ENCODE data around the gene TAS1R2.

The TAS1R2 gene

DNA sequence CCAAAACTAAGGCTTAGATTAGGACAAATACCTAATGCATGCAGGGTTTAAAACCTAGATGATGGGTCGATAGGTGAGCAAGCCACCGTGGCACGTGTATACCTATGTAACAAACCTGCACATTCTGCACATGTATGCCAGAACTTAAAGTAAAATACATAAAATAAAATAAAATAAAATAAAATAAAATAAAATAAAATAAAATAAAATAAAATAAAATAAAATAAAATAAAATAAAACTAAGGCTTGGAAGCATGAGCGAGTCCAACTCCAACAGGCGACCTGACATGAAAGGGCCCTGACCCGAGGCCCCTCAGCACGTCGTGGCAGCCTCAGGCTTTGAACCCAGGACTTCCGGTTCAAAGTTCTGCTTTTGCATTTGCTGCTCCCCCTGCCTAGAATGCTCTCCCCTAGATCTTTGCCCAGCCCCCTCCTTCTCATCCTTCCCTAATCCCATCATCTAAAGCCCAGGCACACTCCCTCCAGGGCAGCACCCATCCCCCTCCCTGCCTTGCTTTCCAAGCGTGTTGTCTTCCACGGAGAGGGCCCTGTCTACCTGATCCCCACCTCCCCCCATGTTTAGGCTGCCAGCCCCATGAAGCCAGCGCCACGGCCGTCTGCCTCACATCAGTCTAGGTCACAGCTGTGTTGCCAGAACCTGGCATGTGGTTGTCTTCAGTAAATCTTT is 64.3 kb downstream of the TAS1R2 start:
- in situ Hi-C loops (cut with HindIII; ENCODE audit: low pct_unique_long_range_greater_than_20kb, low sequenced_read_pairs): no loop called here
- no peak for TF ChIP-seq JUND (IDR thresholded peaks at IDR 0.05; ENCODE audit: low read depth)
- no peak for DNase-seq (ENCODE audit: low read depth in 1 of 2, low spot score in 1 of 2)

DNA sequence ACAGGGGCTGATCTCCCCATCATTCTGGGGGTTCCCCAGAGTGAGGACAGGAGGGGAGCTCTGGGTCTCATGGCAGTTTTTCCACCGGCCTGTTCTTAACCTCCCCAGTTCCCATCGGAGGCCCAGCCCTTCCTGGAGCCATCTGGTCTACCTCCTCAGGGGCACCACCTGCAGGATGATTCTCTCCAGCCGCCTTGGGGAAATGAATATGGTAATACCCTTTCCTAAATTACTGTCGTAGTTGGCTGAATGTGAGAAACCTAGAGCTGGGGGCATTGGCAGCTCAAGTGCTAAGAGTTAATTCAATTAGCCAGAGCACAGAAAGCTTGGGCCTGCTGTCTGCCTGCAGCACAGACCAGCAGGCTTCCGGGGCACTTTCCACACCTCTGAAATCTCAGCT is 64.9 kb downstream of the TAS1R2 start:
- TF ChIP-seq JUND (IDR thresholded peaks at IDR 0.05; ENCODE audit: low read depth): no peak
- peak; percentile 24 to 47 for DNase-seq (ENCODE audit: low read depth in 1 of 2, low spot score in 1 of 2)
- in situ Hi-C loops (cut with HindIII; ENCODE audit: low pct_unique_long_range_greater_than_20kb, low sequenced_read_pairs): no loop called here

- no peak for DNase-seq (ENCODE audit: low read depth in 1 of 2, low spot score in 1 of 2)
- in situ Hi-C loops (cut with HindIII; ENCODE audit: low pct_unique_long_range_greater_than_20kb, low sequenced_read_pairs): no loop called here
- TF ChIP-seq JUND (IDR thresholded peaks at IDR 0.05; ENCODE audit: low read depth): no peak
Measured at GRCh38 chr1:18794051-18794450, 65.4 kb downstream of the TAS1R2 start.

- in situ Hi-C loops (cut with HindIII; ENCODE audit: low pct_unique_long_range_greater_than_20kb, low sequenced_read_pairs): no loop called here
- no peak for TF ChIP-seq JUND (IDR thresholded peaks at IDR 0.05; ENCODE audit: low read depth)
- DNase-seq (ENCODE audit: low read depth in 1 of 2, low spot score in 1 of 2): no peak
Measured at GRCh38 chr1:18793164-18793563, 66.3 kb downstream of the TAS1R2 start.

DNA sequence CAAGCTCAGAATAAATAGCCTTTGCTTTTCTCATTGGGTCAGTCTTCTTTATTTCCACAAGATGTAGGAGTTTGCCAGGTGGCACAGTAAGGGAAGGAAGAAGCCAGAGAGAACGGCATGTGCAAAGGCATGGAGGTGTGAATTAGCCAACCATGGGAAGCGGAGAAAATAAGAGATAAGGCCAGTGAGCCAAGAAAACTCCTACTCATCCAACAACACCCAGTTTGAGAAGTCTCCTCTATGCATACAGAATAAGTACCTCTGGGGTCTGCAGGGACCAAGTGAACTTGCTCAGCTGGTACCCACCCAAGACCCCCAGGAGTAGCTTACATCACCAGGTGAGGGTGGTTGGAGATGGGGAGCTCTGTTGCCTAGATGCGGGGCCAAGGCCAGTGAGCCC is 66.7 kb downstream of the TAS1R2 start:
- no peak for TF ChIP-seq JUND (IDR thresholded peaks at IDR 0.05; ENCODE audit: low read depth)
- in situ Hi-C loops (cut with HindIII; ENCODE audit: low pct_unique_long_range_greater_than_20kb, low sequenced_read_pairs): no loop called here
- no peak for DNase-seq (ENCODE audit: low read depth in 1 of 2, low spot score in 1 of 2)
